Liver (tissue), 9 donors: ENCODE results near the gene APOBEC3G. TPM values are rescaled to one million over a fixed set of nuclear protein-coding genes. Genes with fewer than 3 reads are reported as not detected.

Experiments used
- DNase-seq: peaks from one replicate; pipeline ENCODE4 v3.0.0-alpha.2; 2017; ENCODE audit warnings: low spot score
- H3K27ac ChIP-seq, 2 donors: one replicate each; pipeline ENCODE4 v1.7.0; 2013; ENCODE audit warnings: inconsistent platforms in 2 of 2, low read length in 2 of 2, control low read depth in 1 of 2, low read depth in 1 of 2, mild to moderate bottlenecking in 1 of 2
- H3K27me3 ChIP-seq, 4 donors: one replicate each; pipeline versions ENCODE4 v1.6.1 to v1.7.0; 2013; ENCODE audit warnings: low read length in 3 of 4, inconsistent platforms in 1 of 4, mild to moderate bottlenecking in 1 of 4, moderate library complexity in 1 of 4; ENCODE audit not compliant: control insufficient read depth in 4 of 4, insufficient read depth in 4 of 4
- H3K36me3 ChIP-seq, 4 donors: one replicate each; pipeline versions ENCODE4 v1.6.1 to v1.7.0; 2013; ENCODE audit warnings: low read length in 3 of 4, mild to moderate bottlenecking in 3 of 4, low read depth in 1 of 4, moderate library complexity in 1 of 4; ENCODE audit not compliant: control insufficient read depth in 4 of 4, insufficient read depth in 3 of 4
- H3K4me1 ChIP-seq, 4 donors: one replicate each; pipeline versions ENCODE4 v1.6.1 to v1.7.0; 2013; ENCODE audit warnings: low read length in 3 of 4, mild to moderate bottlenecking in 3 of 4, moderate library complexity in 1 of 4; ENCODE audit not compliant: control insufficient read depth in 4 of 4, insufficient read depth in 4 of 4
- H3K4me3 ChIP-seq, 3 donors: one replicate each; pipeline versions ENCODE4 v1.6.1 to v1.7.0; 2013; ENCODE audit warnings: low read length in 3 of 3, control low read depth in 1 of 3, low read depth in 1 of 3, mild to moderate bottlenecking in 1 of 3
- H3K9ac ChIP-seq, 2 donors: one replicate each; pipeline ENCODE4 v1.7.0; 2013; ENCODE audit warnings: low read length in 2 of 2, mild to moderate bottlenecking in 2 of 2, moderate library complexity in 2 of 2, control low read depth in 1 of 2, low read depth in 1 of 2
- H3K9me3 ChIP-seq, 4 donors: one replicate each; pipeline versions ENCODE4 v1.6.1 to v1.7.0; 2013; ENCODE audit warnings: low read length in 3 of 4; ENCODE audit not compliant: control insufficient read depth in 4 of 4
- CTCF ChIP-seq: fragments of 150-350 bp; IDR thresholded peaks from 2 replicates; pipeline ENCODE4 v1.5.1; 2017; ENCODE audit warnings: improper control_type of control experiment, low read depth, low read length; ENCODE audit not compliant: missing input control
- FOXA2 ChIP-seq: IDR thresholded peaks from 2 replicates; pipeline ENCODE4 v1.6.1; 2016; ENCODE audit warnings: antibody characterized with exemption
- GABPA ChIP-seq, 2 donors: IDR thresholded peaks in 1 of 2; conservative IDR thresholded peaks in 1 of 2; 2 replicates each; pipeline ENCODE4 v1.6.1; 2016; ENCODE audit warnings: antibody characterized with exemption in 2 of 2, mild to moderate bottlenecking in 1 of 2, moderate library complexity in 1 of 2
- HNF4A ChIP-seq, 2 donors: conservative IDR thresholded peaks; 2 replicates each; pipeline ENCODE4 v1.6.1; 2016; ENCODE audit warnings: antibody characterized with exemption in 2 of 2, mild to moderate bottlenecking in 2 of 2
- HNF4G ChIP-seq: IDR thresholded peaks from 2 replicates; pipeline ENCODE4 v1.6.1; 2016; ENCODE audit warnings: antibody characterized with exemption
- RAD21 ChIP-seq, 2 donors: IDR thresholded peaks; 2 replicates each; pipeline ENCODE4 v1.6.1; 2016; ENCODE audit warnings: antibody characterized with exemption in 2 of 2, mild to moderate bottlenecking in 2 of 2
- REST ChIP-seq: IDR thresholded peaks from 2 replicates; pipeline ENCODE4 v1.6.1; 2016; ENCODE audit warnings: antibody characterized with exemption, mild to moderate bottlenecking
- RXRA ChIP-seq, 2 donors: IDR thresholded peaks; 2 replicates each; pipeline ENCODE4 v1.6.1; 2017 to 2018; ENCODE audit warnings: antibody characterized with exemption in 2 of 2, mild to moderate bottlenecking in 1 of 2
- SP1 ChIP-seq: IDR thresholded peaks from 2 replicates; pipeline ENCODE4 v1.6.1; 2018; ENCODE audit warnings: antibody characterized with exemption, mild to moderate bottlenecking
- YY1 ChIP-seq: IDR thresholded peaks from 2 replicates; pipeline ENCODE4 v1.6.1; 2016; ENCODE audit warnings: antibody characterized with exemption, mild to moderate bottlenecking
- WGBS: extraction: QIAGEN DNeasy Blood & Tissue Kit; methylation state at CpG from one replicate; pipeline ENCODE4 v1.1.7; 2013; 5-methylcytosine and 5-hydroxymethylcytosine counted together
- polyA plus RNA-seq, 2 donors: library from polyadenylated mRNA; stranded (reverse) in 1 of 2; unstranded in 1 of 2; fragments of 200-250 nt in 1 of 2; fragments of >200 nt in 1 of 2; fragmentation: Nextera tagmentation in 1 of 2; extraction: Ambion mirVana in 1 of 2; gene quantifications; one replicate each; pipeline versions ENCODE4 v1.2.1 to v1.2.3, GENCODE V29; 2013 to 2015
- total RNA-seq, 2 donors: library from RNA; depleted of rRNA; stranded (reverse); fragments of >200 nt; gene quantifications; one replicate each; pipeline ENCODE4 v1.2.3, GENCODE V29; 2014
- TF ChIP-seq, protein P1 (sequence below): IDR thresholded peaks from 2 replicates; pipeline ENCODE4 v1.6.1; 2016; ENCODE audit warnings: antibody characterized with exemption
- TF ChIP-seq, protein P2 (sequence below): IDR thresholded peaks from 2 replicates; pipeline ENCODE4 v1.6.1; 2016; ENCODE audit warnings: antibody characterized with exemption
- donor health status: healthy.
- donor health status: healthy.
- donor health status: healthy.
- donor health status: healthy.
- donor health status: healthy.

Gene APOBEC3G
- total and polyA plus RNA-seq, 4 donors, result 1.9 to 9.2 (median 2.9) TPM

DNA sequence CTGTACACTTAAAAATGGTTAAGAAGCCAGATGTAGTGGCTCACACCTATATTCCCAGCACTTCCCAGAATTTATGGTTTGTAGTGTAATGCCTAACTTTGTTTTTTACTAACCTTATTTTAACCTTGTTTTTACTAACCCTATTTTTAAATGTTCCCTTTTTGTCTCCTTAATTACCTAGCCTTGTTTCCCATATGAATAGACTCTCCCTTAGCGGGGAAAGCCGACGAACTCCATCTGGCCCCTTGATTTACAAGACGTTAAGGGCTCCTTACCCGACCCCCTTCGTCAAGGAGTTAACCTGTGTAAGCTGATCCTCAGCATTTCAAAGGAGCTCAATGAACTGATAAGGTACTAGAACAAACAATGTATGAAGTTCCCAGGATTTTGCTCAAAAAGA is 37.0 kb downstream of the APOBEC3G start:
- Histone ChIP-seq H3K4me3 (no peak overlapping the region), H3K9ac (no peak overlapping the region), H3K9me3 (no peaks in the 10 kb centered on the region), H3K27ac (no peak overlapping the region), H3K36me3 (no peaks in the 10 kb centered on the region), H3K27me3 (no peaks in the 10 kb centered on the region), H3K4me1 (no peaks in the 10 kb centered on the region)
- TF ChIP-seq YY1 (no peak), RAD21 (IDR thresholded peaks at IDR 0.05) (no peak)
- no peak for DNase-seq
- WGBS, result 29% methylated on average over 6 of the region's 6 CpGs

DNA sequence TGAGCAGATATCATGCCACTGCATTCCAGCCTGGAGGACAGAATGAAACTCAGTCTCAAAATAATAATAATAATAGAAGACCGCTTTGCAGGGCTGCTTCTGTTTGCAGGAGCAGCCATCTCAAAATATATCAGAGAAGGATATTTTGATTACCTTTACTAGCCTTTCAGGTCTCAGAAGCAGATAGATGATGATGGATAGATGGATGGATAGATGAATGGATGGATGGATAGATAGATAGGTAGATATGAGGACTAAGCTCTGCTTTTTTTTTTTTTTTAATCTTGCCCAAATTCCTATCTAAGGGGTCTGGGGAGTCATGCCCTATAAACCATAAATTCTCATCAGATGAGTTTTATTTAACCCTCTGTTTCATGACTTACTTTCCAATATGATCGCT is 38.5 kb downstream of the APOBEC3G start:
- no peak overlapping the region for H3K4me3 ChIP-seq
- no peak for DNase-seq
- no peaks in the 10 kb centered on the region for H3K36me3 ChIP-seq
- H3K9ac ChIP-seq, result no peak overlapping the region
- H3K4me1 ChIP-seq, result no peaks in the 10 kb centered on the region
- no peaks in the 10 kb centered on the region for H3K9me3 ChIP-seq
- no peak overlapping the region for H3K27ac ChIP-seq
- TF ChIP-seq SP1, result no peak
- TF ChIP-seq, protein P1, sequence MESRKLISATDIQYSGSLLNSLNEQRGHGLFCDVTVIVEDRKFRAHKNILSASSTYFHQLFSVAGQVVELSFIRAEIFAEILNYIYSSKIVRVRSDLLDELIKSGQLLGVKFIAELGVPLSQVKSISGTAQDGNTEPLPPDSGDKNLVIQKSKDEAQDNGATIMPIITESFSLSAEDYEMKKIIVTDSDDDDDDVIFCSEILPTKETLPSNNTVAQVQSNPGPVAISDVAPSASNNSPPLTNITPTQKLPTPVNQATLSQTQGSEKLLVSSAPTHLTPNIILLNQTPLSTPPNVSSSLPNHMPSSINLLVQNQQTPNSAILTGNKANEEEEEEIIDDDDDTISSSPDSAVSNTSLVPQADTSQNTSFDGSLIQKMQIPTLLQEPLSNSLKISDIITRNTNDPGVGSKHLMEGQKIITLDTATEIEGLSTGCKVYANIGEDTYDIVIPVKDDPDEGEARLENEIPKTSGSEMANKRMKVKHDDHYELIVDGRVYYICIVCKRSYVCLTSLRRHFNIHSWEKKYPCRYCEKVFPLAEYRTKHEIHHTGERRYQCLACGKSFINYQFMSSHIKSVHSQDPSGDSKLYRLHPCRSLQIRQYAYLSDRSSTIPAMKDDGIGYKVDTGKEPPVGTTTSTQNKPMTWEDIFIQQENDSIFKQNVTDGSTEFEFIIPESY, result no peak
- no peak for TF ChIP-seq RAD21 (IDR thresholded peaks at IDR 0.05)
- TF ChIP-seq, protein P2, sequence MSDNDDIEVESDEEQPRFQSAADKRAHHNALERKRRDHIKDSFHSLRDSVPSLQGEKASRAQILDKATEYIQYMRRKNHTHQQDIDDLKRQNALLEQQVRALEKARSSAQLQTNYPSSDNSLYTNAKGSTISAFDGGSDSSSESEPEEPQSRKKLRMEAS, result no peak
- no peak for TF ChIP-seq RXRA (IDR thresholded peaks at IDR 0.05)
- TF ChIP-seq FOXA2, result no peak
- TF ChIP-seq HNF4A (conservative IDR thresholded peaks at IDR 0.05), result no peak
- no peak for TF ChIP-seq CTCF
- no peak for TF ChIP-seq REST
- no peak for TF ChIP-seq HNF4G
- no peak for TF ChIP-seq GABPA (IDR thresholded peaks at IDR 0.05 in 1 of 2, conservative IDR thresholded peaks at IDR 0.05 in 1 of 2)
- WGBS, result 92% methylated on average over 2 of the region's 2 CpGs
- H3K27me3 ChIP-seq, result no peaks in the 10 kb centered on the region
